RPMI7951 (cell line): ENCODE measurements around the gene TPH2. TPM values are rescaled to one million over a fixed set of nuclear protein-coding genes. Genes with fewer than 3 reads are reported as not detected.

ENCODE experiments used
- total RNA-seq: library from RNA; depleted of rRNA; stranded (reverse); fragments of >200 nt; shearing (Covaris generic); gene quantifications from 2 replicates; pipeline ENCODE4 v1.2.3, GENCODE V29; 2014; rRNA removed

TPH2 gene
- total RNA-seq, 1 experiment from 2014 or later: not detected

Other genes with a start within 250 kb of the TPH2 start
- gene RAB21, start 184.0 kb upstream of the TPH2 start, total RNA-seq: 5.0 and 17.6 TPM in 2 replicates
- 10.1 and 15.0 TPM in 2 replicates for gene TBC1D15, start 99.1 kb upstream of the TPH2 start, total RNA-seq